NT2/D1 (cell line): ENCODE measurements around the gene RENBP.

Source experiments
- DNase-seq: peaks from one replicate; pipeline ENCODE4 v3.0.0-alpha.2; 2011; ENCODE audit warnings: low read depth, low spot score
- H3K27me3 ChIP-seq: 2 replicates; pipeline ENCODE4 v1.6.0; 2011; ENCODE audit warnings: mild to moderate bottlenecking; ENCODE audit not compliant: insufficient read length, insufficient read depth
- H3K36me3 ChIP-seq: 2 replicates; pipeline ENCODE4 v1.6.1; 2011; ENCODE audit warnings: mild to moderate bottlenecking, low read length, mixed read lengths; ENCODE audit not compliant: insufficient read depth, insufficient read length
- H3K4me1 ChIP-seq: 2 replicates; pipeline ENCODE4 v1.5.1; 2011; ENCODE audit not compliant: insufficient read depth, insufficient read length
- H3K4me3 ChIP-seq: 2 replicates; pipeline ENCODE4 v1.5.1; 2011; ENCODE audit warnings: low read depth; ENCODE audit not compliant: insufficient read length
- H3K9ac ChIP-seq: 2 replicates; pipeline ENCODE4 v1.6.0; 2011; ENCODE audit warnings: low read depth; ENCODE audit not compliant: insufficient read length
- H3K9me3 ChIP-seq: 2 replicates; pipeline ENCODE4 v1.5.1; 2011; ENCODE audit warnings: mild to moderate bottlenecking, low read length; ENCODE audit not compliant: insufficient read depth
- SUZ12 ChIP-seq: IDR thresholded peaks from 2 replicates; pipeline ENCODE4 v1.6.1; 2011; ENCODE audit not compliant: insufficient read length, insufficient read depth; ENCODE audit errors: extremely low read depth
- YY1 ChIP-seq: IDR thresholded peaks from 2 replicates; pipeline ENCODE4 v1.6.1; 2011; ENCODE audit not compliant: insufficient read length, insufficient read depth
- ZNF274 ChIP-seq: IDR thresholded peaks from 2 replicates; pipeline ENCODE4 v1.6.1; 2011; ENCODE audit warnings: mild to moderate bottlenecking, low read depth, low read length

Gene RENBP

DNA sequence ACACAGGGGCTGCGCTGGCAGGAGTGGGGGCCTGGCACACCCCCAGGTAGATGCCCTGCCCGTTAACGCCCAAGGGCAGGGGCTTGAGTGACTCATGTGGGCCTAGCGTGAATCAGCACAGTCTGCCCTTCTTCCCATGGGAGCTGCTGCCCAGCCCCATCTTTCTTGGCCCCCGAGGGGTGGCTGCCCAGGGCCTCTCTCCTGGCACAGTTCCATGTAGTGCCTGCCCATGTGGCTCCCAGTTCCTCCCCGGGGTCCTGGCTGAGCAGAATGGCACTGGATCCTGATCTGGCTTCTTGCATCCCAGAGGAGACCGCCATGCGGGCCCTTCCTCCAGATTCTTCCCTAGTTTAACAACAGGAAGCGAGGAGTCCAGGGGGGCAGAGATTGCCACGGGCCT lies 42.1 kb downstream of the RENBP start:
- Histone ChIP-seq H3K4me3 (no peak overlapping the region), H3K9ac (no peak overlapping the region), H3K9me3 (no peaks in the 10 kb centered on the region), H3K27me3 (no peaks in the 10 kb centered on the region), H3K4me1 (peaks cover 5% of the 10 kb centered on the region), H3K36me3 (no peaks in the 10 kb centered on the region)
- no peak for DNase-seq
- TF ChIP-seq SUZ12, result no peak
- no peak for TF ChIP-seq YY1
- TF ChIP-seq ZNF274, result no peak

- no peaks in the 10 kb centered on the region for H3K9me3 ChIP-seq
- H3K4me1 ChIP-seq, result peaks cover 5% of the 10 kb centered on the region
- TF ChIP-seq SUZ12 (no peak), YY1 (no peak), ZNF274 (no peak)
- H3K4me3 ChIP-seq, result no peak overlapping the region
- no peak for DNase-seq
- H3K27me3 ChIP-seq, result no peaks in the 10 kb centered on the region
- H3K36me3 ChIP-seq, result no peaks in the 10 kb centered on the region
- H3K9ac ChIP-seq, result no peak overlapping the region
Measured at GRCh38 chrX:153901753-153902140, 42.7 kb downstream of the RENBP start.

- Histone ChIP-seq H3K4me1 (peaks cover 5% of the 10 kb centered on the region), H3K9ac (peak overlapping the region; percentile 4), H3K4me3 (no peak overlapping the region), H3K9me3 (no peaks in the 10 kb centered on the region), H3K27me3 (no peaks in the 10 kb centered on the region), H3K36me3 (no peaks in the 10 kb centered on the region)
- DNase-seq, result no peak
- TF ChIP-seq SUZ12 (no peak), ZNF274 (no peak), YY1 (no peak)
Measured at GRCh38 chrX:153900831-153901752, 43.4 kb downstream of the RENBP start.

- Histone ChIP-seq H3K4me1 (peaks cover 2% of the 10 kb centered on the region), H3K27me3 (no peaks in the 10 kb centered on the region), H3K9ac (no peak overlapping the region), H3K9me3 (no peaks in the 10 kb centered on the region), H3K36me3 (no peaks in the 10 kb centered on the region), H3K4me3 (no peak overlapping the region)
- TF ChIP-seq YY1, result no peak
- TF ChIP-seq SUZ12, result no peak
- no peak for TF ChIP-seq ZNF274
- DNase-seq, result no peak
Measured at GRCh38 chrX:153897899-153898298, 46.5 kb downstream of the RENBP start.

GRCh38 chrX:153889123-153889522 lies 55.3 kb downstream of the RENBP start:
- H3K36me3 ChIP-seq, result peaks cover 1% of the 10 kb centered on the region
- DNase-seq, result no peak
- no peak overlapping the region for H3K4me3 ChIP-seq
- no peaks in the 10 kb centered on the region for H3K9me3 ChIP-seq
- TF ChIP-seq ZNF274 (no peak), YY1 (no peak), SUZ12 (no peak)
- H3K9ac ChIP-seq, result no peak overlapping the region
- no peaks in the 10 kb centered on the region for H3K4me1 ChIP-seq
- H3K27me3 ChIP-seq, result no peaks in the 10 kb centered on the region

GRCh38 chrX:153888344-153888743 lies 56.1 kb downstream of the RENBP start:
- H3K4me3 ChIP-seq, result no peak overlapping the region
- no peak for DNase-seq
- H3K9ac ChIP-seq, result no peak overlapping the region
- H3K36me3 ChIP-seq, result peaks cover 7% of the 10 kb centered on the region
- H3K9me3 ChIP-seq, result no peaks in the 10 kb centered on the region
- no peak for TF ChIP-seq YY1
- no peak for TF ChIP-seq ZNF274
- no peak for TF ChIP-seq SUZ12
- H3K4me1 ChIP-seq, result no peaks in the 10 kb centered on the region
- H3K27me3 ChIP-seq, result no peaks in the 10 kb centered on the region

DNA sequence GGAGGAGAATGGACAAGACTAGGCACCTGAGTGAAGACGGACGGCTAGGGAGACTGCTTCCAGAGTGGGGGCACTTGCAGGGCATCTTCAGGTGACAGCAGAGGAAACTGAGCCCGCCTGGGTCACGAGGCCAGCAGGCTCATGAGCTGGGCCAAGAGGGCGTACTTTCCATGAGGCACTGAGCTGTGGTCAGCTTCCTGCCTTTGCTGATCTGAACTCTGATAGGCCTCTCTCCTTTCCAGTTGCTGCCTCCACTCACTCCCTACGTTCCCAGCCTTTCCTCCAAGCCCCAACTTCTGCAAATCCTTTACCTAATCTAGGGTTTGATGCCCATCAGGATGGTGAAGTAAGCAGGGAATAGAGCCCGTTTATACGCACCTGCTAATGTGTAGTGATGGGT lies 57.1 kb downstream of the RENBP start:
- H3K36me3 ChIP-seq, result peaks cover 7% of the 10 kb centered on the region
- no peaks in the 10 kb centered on the region for H3K27me3 ChIP-seq
- no peaks in the 10 kb centered on the region for H3K9me3 ChIP-seq
- DNase-seq, result no peak
- no peak overlapping the region for H3K9ac ChIP-seq
- peaks cover 3% of the 10 kb centered on the region for H3K4me1 ChIP-seq
- H3K4me3 ChIP-seq, result no peak overlapping the region
- no peak for TF ChIP-seq YY1
- no peak for TF ChIP-seq ZNF274
- TF ChIP-seq SUZ12, result no peak
